Measurements from ENCODE around the gene PLEKHH1. TPM values are rescaled to one million over a fixed set of nuclear protein-coding genes. Genes with fewer than 3 reads are reported as not detected.

PLEKHH1 gene
- total and polyA plus RNA-seq, 3 donors from 2014 or later = 21.4 to 61.3 (median 49.1) TPM

DNA sequence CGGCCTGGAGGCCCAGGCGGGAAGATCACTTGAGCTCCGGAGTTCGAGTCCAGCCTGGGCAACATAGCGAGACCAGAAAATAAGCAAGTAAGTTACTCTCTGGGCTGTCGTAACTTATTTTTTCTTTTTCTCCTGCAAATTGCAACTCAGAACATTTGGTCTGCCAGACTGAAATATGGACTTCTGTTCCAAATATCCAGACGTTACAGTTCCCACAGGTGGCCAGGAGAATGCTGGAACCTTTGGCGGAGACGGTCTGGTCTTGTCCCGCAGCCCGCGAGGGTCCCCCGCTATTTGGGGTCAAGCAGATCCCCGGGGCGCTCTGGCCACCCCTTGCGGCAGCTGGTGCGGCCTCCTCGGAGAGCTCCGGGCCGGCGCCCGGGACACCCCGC is 488 bp upstream of the PLEKHH1 start:
- Histone ChIP-seq H3K9me3 (no peaks in the 10 kb centered on the region), H3K27me3 (no peaks in the 10 kb centered on the region), H3K27ac (peak overlapping the region; percentile 60 to 71), H3K4me3 (peak overlapping the region; percentile 58 to 66), H3K4me1 (no peaks in the 10 kb centered on the region), H3K36me3 (ENCODE audit: low read depth, missing control alignments) (no peaks in the 10 kb centered on the region)
- DNase-seq = no peak
- TF ChIP-seq POLR2A (IDR thresholded peaks at IDR 0.05) = no peak
- TF ChIP-seq, protein P1, sequence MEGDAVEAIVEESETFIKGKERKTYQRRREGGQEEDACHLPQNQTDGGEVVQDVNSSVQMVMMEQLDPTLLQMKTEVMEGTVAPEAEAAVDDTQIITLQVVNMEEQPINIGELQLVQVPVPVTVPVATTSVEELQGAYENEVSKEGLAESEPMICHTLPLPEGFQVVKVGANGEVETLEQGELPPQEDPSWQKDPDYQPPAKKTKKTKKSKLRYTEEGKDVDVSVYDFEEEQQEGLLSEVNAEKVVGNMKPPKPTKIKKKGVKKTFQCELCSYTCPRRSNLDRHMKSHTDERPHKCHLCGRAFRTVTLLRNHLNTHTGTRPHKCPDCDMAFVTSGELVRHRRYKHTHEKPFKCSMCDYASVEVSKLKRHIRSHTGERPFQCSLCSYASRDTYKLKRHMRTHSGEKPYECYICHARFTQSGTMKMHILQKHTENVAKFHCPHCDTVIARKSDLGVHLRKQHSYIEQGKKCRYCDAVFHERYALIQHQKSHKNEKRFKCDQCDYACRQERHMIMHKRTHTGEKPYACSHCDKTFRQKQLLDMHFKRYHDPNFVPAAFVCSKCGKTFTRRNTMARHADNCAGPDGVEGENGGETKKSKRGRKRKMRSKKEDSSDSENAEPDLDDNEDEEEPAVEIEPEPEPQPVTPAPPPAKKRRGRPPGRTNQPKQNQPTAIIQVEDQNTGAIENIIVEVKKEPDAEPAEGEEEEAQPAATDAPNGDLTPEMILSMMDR (IDR thresholded peaks at IDR 0.05) = peak in 1 of 3 experiments; percentile 5
- WGBS, 2 donors = 12 to 15% methylated on average over 7 to 23 of the region's 23 CpGs
- intact Hi-C loops (cut with DNase I; ENCODE audit: low total_unique reads) = no loop called here

- Histone ChIP-seq H3K27me3 (no peaks in the 10 kb centered on the region), H3K27ac (peak overlapping the region in 1 of 2 donors; percentile 71), H3K36me3 (ENCODE audit: low read depth, missing control alignments) (no peaks in the 10 kb centered on the region), H3K4me3 (peak overlapping the region; percentile 58 to 66), H3K4me1 (peaks cover 3% of the 10 kb centered on the region), H3K9me3 (no peaks in the 10 kb centered on the region)
- intact Hi-C loops (cut with DNase I; ENCODE audit: low total_unique reads) = no loop called here
- DNase-seq = no peak
- 22 to 23% methylated on average over 6 of the region's 6 CpGs for WGBS, 2 donors
- TF ChIP-seq, protein P1 (IDR thresholded peaks at IDR 0.05) = no peak
- no peak for TF ChIP-seq POLR2A (IDR thresholded peaks at IDR 0.05)
Observed at GRCh38 chr14:67533754-67534085, 630 bp downstream of the PLEKHH1 start.

GRCh38 chr14:67536087-67536486 is 3.0 kb downstream of the PLEKHH1 start:
- intact Hi-C loops (cut with DNase I; ENCODE audit: low total_unique reads) = no loop called here
- 78 to 83% methylated on average over 4 of the region's 4 CpGs for WGBS, 2 donors

DNA sequence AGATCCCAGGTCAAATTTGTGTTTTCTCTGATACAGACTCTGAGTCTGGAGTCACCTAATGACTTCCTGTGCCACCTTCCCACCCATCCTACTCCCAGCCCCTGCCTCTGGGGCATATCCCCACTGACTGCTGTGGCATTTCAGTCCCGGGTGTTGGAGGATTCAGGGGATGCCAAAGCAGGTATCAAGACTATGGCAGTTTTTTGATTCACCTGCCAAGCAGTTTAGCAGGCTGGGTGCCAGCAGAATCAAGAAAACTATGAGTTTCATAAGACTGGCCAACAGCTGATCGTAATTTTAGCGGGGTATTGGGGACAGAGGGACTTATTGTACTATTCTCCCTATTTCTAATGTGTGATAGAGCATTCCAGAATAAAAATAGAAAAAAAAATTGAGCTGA is 4.6 kb downstream of the PLEKHH1 start:
- Histone ChIP-seq H3K27ac (no peak overlapping the region), H3K9me3 (no peaks in the 10 kb centered on the region), H3K4me1 (peaks cover 3% of the 10 kb centered on the region), H3K4me3 (no peak overlapping the region), H3K27me3 (no peaks in the 10 kb centered on the region), H3K36me3 (ENCODE audit: low read depth, missing control alignments) (no peaks in the 10 kb centered on the region)
- intact Hi-C loops (cut with DNase I; ENCODE audit: low total_unique reads) = no loop called here
- no peak for DNase-seq
- 46 to 67% methylated on average over 3 of the region's 3 CpGs for WGBS, 2 donors
- TF ChIP-seq POLR2A (IDR thresholded peaks at IDR 0.05) = no peak
- TF ChIP-seq, protein P1 (IDR thresholded peaks at IDR 0.05) = no peak

More at GRCh38 chr14:67536087-67536486, 3.0 kb downstream of the PLEKHH1 start:
- peaks cover 3% of the 10 kb centered on the region for H3K4me1 ChIP-seq
- no peaks in the 10 kb centered on the region for H3K36me3 ChIP-seq (ENCODE audit: low read depth, missing control alignments)
- H3K27me3 ChIP-seq = no peaks in the 10 kb centered on the region
- H3K9me3 ChIP-seq = no peaks in the 10 kb centered on the region
- TF ChIP-seq, protein P1 (IDR thresholded peaks at IDR 0.05) = no peak
- no peak for TF ChIP-seq POLR2A (IDR thresholded peaks at IDR 0.05)
- no peak overlapping the region for H3K4me3 ChIP-seq
- DNase-seq = no peak
- H3K27ac ChIP-seq = no peak overlapping the region

DNA sequence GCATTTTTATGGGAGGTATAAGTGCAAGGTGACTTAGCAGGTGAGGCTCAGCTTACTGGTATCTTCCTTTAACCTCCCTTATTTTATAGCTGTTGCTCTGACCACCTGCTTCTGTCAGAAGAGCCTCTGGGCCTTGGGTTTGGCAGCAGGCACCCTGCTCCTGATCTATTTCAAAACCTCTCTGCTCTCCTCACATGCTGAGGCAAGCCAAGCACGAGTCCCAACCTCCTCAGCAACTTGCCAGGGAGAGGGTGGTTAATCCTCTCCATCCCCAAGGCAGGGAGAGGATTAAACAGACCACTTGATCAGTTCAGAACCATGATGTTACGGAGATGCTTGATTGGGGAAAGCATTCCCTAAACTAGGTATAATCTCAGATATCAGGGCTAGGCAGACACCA is 5.4 kb downstream of the PLEKHH1 start:
- intact Hi-C loops (cut with DNase I; ENCODE audit: low total_unique reads) = no loop called here
- no peaks in the 10 kb centered on the region for H3K36me3 ChIP-seq (ENCODE audit: low read depth, missing control alignments)
- DNase-seq = no peak
- H3K9me3 ChIP-seq = no peaks in the 10 kb centered on the region
- H3K4me3 ChIP-seq = no peak overlapping the region
- H3K27ac ChIP-seq = no peak overlapping the region
- TF ChIP-seq, protein P1 (IDR thresholded peaks at IDR 0.05) = no peak
- TF ChIP-seq POLR2A (IDR thresholded peaks at IDR 0.05) = no peak
- 85 to 100% methylated on average over 2 of the region's 2 CpGs for WGBS, 2 donors
- peaks cover 3% of the 10 kb centered on the region for H3K4me1 ChIP-seq
- no peaks in the 10 kb centered on the region for H3K27me3 ChIP-seq

Data from testis (tissue), 3 donors.